ENCODE measurements around the gene ACTL9.
"Not testable (repeated sequence)": the region's sequence is repeated elsewhere in the genome, so short reads cannot be mapped to it uniquely, and the experiment has no call there.

Gene ACTL9, protein sequence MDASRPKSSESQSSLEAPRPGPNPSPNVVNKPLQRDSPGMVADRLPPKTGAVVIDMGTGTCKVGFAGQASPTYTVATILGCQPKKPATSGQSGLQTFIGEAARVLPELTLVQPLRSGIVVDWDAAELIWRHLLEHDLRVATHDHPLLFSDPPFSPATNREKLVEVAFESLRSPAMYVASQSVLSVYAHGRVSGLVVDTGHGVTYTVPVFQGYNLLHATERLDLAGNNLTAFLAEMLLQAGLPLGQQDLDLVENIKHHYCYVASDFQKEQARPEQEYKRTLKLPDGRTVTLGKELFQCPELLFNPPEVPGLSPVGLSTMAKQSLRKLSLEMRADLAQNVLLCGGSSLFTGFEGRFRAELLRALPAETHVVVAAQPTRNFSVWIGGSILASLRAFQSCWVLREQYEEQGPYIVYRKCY

DNA sequence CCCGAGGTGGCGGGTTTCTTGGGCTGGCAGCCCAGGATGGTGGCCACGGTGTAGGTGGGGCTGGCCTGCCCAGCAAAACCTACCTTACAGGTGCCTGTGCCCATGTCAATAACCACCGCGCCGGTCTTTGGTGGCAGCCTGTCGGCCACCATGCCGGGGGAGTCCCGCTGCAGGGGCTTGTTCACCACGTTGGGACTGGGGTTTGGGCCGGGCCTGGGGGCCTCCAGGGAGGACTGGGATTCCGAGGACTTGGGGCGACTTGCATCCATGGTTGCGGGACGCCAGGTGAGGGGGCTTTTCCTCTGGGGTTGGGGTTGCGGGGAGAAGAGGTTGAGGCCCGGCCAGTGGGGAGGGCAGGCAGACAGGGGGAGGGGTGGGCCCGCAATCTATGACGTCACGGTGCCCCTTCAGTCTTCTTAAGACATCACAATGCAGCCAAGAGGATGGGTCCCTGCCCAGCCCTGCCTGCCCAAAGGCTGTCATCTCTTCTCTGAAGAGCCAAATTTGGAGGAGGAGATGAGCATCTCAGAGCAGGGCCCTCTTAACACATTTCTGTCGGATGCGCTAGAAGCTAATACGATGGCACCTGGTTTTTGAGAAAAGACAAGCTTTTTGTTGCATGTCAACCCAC, at the start of gene ACTL9:
TSS of gene ACTL9 (minus strand) at position 363 of the 631 bp plus-strand sequence. CDS start at position 269, 94 bp downstream.
- DNase-seq, result no peak

DNA sequence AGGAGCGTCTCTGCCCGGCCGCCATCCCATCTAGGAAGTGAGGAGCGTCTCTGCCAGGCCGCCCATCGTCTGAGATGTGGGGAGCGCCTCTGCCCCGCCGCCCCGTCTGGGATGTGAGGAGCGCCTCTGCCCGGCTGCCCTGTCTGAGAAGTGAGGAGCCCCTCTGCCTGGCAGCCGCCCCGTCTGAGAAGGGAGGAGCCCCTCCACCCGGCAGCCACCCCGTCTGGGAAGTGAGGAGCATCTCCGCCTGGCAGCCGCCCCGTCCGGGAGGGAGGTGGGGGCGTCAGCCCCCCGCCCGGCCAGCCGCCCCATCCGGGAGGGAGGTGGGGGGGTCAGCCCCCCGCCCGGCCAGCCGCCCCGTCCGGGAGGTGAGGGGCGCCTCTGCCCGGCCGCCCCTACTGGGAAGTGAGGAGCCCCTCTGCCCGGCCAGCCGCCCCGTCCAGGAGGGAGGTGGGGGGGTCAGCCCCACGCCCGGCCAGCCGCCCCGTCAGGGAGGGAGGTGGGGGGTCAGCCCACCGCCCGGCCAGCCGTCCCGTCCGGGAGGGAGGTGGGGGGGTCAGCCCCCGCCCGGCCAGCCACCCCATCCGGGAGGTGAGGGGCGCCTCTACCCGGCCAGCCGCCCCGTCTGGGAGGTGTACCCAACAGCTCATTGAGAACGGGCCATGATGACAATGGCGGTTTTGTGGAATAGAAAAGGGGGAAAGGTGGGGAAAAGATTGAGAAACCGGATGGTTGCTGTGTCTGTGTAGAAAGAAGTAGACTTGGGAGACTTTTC, 40.9 kb upstream of the ACTL9 start:
- not testable (repeated sequence) for DNase-seq

DNA sequence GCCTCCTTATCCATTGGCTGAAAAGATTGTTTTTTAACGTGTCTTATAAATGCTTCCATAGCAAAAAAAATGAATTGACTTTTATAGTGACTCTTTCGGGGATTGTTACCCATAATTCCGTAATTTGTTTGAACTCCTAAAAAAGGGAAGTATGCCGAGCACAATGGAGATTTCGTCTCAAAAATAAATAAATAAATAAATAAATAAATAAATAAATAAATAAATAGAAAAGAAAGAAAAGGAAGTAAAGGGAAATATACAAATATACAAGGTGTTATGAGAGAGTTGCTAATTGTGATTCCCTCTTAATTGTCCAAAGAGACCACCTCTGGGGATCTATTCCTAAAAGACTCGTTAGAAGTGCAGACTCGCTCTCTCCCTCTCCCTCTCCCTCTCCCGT, 39.8 kb upstream of the ACTL9 start:
- DNase-seq, result no peak

DNA sequence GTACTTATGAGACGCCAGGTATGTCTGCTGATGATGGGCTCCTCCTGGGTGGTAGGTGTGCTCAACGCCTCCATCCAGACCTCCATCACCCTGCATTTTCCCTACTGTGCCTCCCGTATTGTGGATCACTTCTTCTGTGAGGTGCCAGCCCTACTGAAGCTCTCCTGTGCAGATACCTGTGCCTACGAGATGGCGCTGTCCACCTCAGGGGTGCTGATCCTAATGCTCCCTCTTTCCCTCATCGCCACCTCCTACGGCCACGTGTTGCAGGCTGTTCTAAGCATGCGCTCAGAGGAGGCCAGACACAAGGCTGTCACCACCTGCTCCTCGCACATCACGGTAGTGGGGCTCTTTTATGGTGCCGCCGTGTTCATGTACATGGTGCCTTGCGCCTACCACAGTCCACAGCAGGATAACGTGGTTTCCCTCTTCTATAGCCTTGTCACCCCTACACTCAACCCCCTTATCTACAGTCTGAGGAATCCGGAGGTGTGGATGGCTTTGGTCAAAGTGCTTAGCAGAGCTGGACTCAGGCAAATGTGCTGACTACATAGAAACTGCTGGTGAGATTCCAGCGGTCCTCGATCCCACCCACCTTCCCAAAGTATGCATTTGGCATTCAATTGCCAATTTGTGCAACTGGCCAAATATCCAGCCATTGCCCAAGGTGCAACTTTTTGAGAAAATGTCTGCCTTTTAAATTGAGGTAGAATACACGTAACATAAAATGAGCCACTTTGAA, 33.0 kb upstream of the ACTL9 start:
- no peak for DNase-seq

DNA sequence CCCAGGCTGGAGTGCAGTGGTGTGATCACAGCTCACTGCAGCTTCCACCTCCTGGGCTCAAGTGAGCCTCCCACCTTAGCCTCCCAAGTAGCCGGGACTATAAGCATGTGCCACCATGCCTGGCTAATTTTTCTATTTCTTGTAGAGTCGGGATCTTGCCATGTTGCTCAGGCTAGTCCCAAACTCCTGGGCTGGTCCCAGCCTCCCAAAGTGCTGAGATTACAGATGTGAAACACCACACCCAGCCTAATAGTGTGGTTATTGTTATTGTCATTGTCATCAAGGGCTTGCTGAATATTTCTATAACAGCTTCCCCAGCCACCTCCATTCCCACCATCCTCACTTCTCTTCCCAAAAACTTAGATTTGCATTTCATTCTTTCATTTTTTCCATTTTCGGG, 25.7 kb upstream of the ACTL9 start:
- no peak for DNase-seq

DNA sequence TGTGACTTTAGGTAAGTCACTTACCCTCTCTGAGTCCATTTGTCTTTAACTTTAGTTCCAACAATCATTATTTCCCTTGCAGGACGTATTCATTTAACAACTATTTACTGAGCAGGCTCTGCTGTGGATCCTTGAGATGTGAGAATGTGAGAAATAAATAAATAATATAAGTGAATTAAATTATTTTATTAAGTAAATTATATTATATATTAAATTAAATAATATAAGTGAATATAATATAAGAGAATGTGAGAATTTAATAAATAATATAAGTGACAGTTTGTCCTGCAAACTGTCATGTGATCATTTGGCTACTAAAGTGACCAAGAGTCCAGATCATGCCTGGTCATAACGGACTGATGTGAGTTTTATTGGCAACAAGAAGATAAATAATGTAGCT, 23.4 kb upstream of the ACTL9 start:
- no peak for DNase-seq

DNA sequence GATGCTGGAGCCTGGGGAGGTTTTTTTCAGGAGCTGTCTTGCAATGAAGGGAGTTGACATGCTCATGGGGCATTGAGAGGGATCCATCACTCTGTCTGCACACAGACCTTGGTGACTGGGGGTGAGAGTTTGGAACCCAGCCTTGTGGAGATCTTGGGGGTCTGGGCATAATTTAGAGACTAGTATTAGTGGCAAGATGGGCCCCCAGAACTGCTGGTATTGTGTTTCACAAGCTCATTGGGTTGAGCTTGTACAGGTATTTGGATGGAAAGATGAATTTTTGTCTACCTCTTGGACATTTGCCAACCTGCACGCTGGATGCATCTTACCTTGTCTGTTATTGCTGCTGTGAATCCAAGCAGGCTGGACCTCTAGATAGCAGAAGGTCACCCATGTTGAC, 22.7 kb upstream of the ACTL9 start, which contains the start of gene OR2Z1:
TSS of gene OR2Z1 (plus strand) at position 301 of the 400 bp plus-strand sequence. CDS start 9,395 bp downstream, outside the sequence.
- DNase-seq, result no peak

DNA sequence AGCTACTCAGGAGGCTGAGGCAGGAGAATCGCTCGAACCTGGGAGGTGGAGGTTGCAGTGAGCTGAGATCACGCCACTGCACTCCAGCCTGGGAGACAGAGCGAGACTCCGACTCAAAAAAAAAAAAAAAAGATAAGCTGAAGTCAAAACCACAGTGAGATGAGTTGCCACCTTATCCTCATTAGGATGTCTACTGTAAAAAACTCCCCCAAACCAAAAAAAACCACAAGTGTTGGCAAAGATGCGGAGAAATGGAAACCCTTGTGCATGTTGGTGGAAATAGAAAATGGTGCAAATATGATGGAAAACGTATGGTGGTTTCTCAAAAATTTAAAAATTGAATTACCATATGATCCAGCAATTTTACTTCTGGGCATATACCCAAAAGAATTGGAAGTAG, 11.7 kb upstream of the ACTL9 start:
- not testable (repeated sequence) for DNase-seq

DNA sequence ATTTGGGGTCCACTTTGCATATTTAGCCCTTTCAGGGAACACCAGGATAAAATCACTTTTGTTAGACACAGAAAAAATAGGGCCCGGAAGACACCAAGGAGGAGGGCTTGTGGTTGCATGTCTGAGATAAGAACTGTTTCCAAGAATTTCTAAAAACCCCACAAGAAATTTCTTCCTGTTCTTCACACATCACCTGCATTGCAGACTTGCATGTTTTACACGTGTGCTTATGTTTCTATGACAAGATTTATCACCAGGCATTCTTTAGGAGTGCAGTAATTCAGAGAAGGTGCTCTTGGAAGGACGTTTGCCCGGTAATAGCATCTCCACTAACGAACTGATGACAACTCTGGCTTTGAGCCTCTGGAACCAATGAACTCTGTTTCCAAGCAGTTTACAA, 7.1 kb upstream of the ACTL9 start:
- no peak for DNase-seq

DNA sequence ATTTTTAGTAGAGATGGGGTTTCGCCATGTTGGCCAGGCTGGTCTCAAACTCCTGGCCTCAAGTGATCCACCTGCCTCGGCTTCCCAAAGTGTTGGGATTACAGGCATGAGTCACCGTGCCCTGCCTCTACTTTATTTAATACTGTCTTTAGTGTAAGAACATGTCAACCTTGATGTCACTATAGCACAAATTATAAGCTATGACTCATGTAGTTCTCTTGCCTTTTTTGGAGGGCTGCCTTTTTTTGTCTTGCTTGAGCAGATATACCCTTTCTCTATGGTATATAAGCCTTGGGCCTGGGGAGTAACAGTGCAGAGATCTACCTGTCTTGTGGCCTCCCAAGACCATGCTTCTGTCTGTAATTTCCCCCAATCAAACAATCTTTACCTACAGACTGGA, 6.7 kb upstream of the ACTL9 start:
- not testable (repeated sequence) for DNase-seq

DNA sequence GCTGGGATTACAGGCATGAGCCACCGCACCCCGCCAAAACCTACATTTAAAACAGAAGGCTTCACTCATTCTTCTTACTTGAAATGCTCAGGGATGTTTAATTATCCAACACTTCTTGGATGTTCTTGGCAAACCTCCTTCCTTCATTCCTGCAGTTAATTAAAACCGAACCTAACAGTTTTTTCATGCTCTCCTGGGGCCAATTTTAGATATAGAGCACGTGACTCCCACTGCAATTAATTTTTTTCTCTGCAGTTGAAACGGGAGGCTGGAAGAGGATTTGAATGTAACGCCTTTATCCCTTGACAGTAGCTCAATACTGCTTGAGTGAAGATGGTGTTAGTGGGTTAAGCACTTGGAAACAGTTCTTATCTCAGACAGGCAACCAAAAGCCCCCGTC, 4.6 kb upstream of the ACTL9 start:
- DNase-seq, result no peak

DNA sequence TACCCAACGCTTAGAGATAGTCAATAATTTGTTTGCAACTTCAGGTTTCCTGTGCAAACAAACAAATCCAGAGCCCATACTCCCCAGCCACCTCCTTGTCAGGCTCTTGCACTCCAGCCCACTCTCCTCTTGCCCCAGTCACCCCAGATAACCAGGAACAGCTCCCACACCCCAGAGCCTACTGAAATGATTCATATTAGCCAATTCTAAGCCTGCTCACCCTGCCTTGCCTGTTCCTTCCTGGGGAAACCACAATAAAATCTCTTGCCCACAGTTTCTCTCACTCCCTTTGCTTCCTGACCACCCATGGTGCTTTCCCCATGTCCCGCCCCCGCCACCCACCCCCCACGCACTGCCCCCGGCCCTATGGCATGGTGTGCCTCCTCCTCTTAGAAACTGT, 3.8 kb upstream of the ACTL9 start:
- no peak for DNase-seq

DNA sequence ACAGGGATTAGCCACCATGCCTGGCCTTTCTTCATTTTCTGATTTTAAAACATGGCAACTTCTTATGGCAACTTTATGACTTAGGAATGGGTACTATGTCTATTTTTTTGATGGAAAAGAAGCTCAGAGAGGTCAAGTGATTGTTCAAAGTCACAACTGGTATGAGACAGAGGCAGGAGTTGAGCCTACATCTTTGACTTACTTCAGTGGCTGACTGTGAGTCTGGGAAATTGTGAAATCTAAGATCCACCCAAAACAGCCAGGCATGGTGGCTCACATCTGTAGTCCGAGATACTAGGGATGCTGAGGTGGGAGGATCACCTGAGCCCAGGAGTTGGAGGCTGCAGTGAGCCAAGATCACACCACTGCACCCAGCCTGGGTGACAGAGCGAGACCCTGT, 2.4 kb upstream of the ACTL9 start:
- no peak for DNase-seq

DNA sequence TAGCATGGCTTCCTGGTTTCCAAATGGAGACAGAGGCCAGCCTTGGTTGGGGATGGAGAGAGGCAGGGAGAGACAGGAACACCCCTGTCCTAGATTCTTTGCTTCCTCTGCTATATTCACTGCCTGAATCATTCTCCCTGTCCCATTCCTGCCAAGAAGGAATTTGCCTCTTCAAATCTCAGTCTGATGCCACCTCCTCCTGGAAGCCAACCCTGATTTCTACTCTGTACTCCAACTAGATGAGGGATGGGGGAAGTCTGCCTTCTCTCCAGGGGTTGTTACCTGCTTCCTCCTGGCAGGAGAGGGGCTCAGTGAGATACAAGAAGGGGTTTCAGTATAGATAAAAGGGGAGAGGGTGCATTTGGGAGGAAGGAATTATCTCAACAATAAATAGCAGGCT, 1.3 kb upstream of the ACTL9 start:
- no peak for DNase-seq

DNA sequence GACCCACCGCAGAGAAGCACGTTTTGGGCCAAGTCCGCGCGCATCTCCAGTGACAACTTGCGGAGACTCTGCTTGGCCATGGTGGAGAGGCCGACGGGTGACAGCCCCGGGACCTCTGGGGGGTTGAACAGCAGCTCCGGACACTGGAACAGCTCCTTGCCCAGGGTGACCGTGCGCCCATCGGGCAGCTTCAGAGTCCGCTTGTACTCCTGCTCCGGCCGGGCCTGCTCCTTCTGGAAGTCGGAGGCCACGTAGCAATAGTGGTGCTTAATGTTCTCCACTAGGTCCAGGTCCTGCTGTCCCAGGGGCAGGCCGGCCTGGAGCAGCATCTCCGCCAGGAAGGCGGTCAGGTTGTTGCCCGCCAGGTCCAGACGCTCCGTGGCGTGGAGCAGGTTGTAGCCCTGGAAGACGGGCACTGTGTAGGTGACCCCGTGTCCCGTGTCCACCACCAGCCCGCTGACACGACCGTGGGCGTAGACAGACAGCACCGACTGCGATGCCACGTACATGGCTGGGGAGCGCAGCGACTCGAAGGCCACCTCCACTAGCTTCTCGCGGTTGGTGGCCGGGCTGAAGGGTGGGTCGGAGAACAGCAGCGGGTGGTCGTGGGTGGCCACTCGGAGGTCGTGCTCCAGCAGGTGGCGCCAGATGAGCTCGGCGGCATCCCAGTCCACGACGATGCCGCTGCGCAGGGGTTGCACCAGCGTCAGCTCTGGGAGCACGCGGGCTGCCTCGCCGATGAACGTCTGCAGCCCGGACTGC, 743 bp downstream of the ACTL9 start:
- DNase-seq, result no peak

DNA sequence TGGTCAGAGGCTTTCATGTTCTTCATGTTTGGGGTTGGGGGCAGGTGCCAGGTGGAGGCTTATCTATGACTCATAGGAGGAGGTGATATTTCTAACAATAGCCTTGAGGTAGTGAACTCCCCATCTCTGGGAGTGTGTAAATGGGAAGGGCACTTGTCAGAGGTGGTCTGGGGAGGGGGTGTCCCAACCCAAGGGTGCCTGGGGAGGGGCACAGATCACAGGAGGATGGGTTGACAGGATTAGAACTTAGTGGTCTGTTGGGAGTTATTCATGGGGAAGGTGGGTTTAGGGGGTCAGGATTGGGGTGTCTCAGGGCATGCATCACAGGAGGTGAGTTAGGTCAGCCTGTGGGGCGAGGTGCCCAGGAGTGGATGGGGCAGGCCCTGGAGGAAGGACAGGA, 1.6 kb downstream of the ACTL9 start:
- DNase-seq, result no peak

DNA sequence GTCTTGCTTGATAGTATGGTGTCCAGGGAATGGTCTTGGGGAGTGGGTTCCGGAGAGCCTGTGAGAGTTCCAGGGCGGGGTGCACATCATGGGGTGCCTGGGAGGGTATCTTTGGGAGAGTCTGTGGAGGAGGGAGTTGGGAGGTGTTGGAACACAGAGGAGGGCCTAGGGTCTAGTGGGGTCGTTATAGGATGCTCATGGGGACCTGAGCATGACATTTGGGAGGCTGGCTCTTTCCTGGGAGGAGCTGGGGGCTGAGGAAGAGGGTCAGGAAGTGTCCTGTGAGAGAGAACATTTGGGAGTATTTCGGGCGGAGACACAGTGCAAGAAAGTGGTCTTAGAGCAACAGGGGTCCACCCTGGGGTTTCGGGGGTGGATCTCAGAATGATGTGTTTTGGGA, 2.7 kb downstream of the ACTL9 start:
- no peak for DNase-seq

DNA sequence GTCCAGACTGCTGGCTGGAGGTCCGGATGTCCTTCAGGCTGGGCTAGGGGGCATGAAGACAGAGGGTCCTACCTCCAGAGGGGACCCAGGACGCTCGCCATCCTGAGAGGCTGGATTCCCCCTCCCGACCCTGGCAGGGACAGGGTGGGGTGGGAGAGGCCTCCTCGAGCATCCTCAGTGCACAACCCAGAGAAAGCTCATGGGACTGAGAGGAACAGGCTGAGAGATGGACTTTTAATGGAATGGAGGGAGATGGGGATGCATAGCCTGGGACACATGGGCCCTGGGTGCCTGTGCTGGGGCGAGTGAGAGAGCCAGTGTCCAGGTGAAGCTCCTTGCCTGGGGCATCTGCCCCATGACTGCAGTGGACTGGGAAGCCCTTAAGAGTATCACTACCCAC, 3.1 kb downstream of the ACTL9 start:
- no peak for DNase-seq

DNA sequence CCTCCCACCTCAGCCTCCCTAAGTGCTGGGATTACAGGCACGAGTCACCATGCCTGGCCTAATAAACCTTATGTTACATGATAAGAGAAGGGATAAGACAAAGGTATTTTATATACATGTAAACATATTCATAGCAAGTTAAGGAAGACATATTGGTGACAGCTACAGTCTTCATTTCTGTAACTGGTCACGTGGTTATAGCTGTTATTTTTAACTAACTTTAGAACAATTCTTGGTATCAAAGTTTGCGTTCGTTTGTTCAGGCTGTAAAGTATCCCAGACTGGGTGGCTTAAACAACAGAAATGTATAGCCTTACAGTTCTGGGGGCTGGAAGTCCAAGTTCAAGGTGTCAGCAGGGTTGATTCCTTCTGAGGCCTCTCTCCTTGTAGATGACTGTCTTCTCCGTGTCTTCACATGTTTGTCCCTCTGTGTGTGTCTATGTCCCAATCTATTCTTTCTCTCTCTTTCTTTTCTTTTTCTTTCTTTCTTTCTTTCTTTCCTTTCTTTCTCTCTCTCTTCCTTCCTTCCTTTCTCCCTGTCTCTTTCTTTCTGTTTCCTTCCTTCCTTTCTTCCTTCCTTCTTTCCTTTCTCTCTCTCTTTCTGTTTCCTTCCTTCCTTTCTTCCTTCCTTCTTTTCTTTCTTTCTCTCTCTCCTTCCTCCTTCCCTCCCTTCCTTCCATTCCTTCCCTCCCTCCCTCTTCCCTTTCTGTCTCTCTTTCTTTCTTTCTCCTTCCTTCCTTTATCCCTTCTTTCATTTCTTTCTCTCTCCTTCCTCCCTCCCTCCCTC, 7.6 kb downstream of the ACTL9 start:
- no peak for DNase-seq

DNA sequence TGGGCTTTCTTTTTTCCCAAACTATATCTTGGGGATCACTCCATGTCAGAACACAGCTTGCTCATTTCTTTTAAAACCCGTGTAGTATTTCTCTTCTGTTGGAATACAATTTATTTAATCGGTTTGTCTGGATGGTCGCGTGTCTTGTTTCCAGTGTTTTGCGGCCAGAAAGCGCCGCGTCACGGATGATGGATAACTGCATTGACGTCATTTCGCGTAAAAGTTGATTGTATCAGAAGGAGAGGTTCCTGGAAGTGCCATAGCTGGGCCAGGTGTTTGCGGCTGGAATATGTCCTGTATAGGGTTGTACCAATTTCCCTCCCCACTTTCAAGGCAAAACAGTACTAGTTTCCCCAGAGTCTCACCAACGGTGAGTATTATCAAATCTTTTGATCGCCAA, 9.7 kb downstream of the ACTL9 start:
- no peak for DNase-seq

DNA sequence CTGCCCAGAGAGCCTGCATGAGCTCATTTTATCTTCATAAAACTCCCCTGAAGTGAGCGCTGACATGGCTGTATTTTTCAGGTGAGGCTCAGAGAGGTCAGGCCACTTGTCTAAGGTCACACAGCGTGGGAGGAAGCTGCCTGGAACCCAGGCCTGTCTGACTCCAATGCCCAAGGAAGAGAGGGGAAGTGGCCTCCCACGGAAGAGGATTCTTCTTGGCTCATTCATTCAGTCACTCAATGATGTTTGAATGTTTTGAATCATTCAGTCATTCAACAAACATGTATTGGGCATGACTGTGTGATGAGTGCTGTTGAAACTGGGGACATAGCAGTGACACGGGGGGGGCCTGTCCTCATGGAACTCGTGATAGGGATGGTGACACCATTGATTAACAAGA, 12.0 kb downstream of the ACTL9 start:
- DNase-seq, result no peak
